Measurements from ENCODE around the gene FTO. TPM values are rescaled to one million over a fixed set of nuclear protein-coding genes. Genes with fewer than 3 reads are reported as not detected.

The FTO gene
- total and polyA plus RNA-seq, 2 of the 13 experiments (the other 11 are each of a cell fraction or from before 2014, with no cell fraction given) = 41.6 to 55.8 TPM

DNA sequence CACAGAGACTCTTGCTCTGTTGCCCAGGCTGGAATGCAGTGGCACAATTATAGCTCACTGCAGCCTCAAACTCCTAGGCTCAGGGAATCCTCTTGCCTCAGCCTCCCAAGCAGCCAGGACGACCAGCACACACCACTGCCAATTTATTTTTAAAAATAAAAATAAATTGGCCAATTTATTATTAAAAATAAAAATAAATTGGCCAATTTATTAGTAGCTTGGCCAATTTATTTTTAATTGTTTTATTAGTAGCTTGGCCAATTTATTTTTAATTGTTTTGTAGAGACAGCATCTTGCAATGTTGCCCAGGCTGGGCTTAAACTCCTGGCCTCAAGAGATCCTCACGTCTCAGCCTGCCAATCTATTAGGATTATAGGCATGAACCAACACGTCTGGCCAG lies 184.3 kb downstream of the FTO start:
- BruUV-seq (replicated peaks) = no TSS peak
- no peaks in the 10 kb centered on the region for H3K79me2 ChIP-seq (ENCODE audit: insufficient read depth, low read length)
- no peaks in the 10 kb centered on the region for H3K27me3 ChIP-seq (ENCODE audit: control insufficient read depth in 1 of 2, insufficient read depth in 2 of 2, low read length in 2 of 2)
- ChIA-PET POLR2A (no interaction called here), CTCF (ENCODE audit: low intra/inter-chr PET ratio, low total read pairs) (no interaction called here)
- H3K4me2 ChIP-seq (ENCODE audit: low read depth, low read length) = no peak overlapping the region
- TF ChIP-seq ZBTB33 (CRISPR knock-in tag; IDR thresholded peaks at IDR 0.05) = no peak
- no peak for TF ChIP-seq U2AF2 (IDR thresholded peaks at IDR 0.05; ENCODE audit: low read depth, low read length)
- no peak for TF ChIP-seq ZNF3 (CRISPR knock-in tag; IDR thresholded peaks at IDR 0.05)
- no peak for TF ChIP-seq GATAD1 (CRISPR knock-in tag; IDR thresholded peaks at IDR 0.05)
- TF ChIP-seq ZNF788 (CRISPR knock-in tag; IDR thresholded peaks at IDR 0.05; ENCODE audit: borderline replicate concordance) = no peak
- no peak for TF ChIP-seq ELF1 (CRISPR knock-in tag; IDR thresholded peaks at IDR 0.05)
- no peak for TF ChIP-seq E2F2 (CRISPR knock-in tag; IDR thresholded peaks at IDR 0.05; ENCODE audit: borderline replicate concordance)
- no peak for TF ChIP-seq ZNF556 (CRISPR knock-in tag; IDR thresholded peaks at IDR 0.05; ENCODE audit: borderline replicate concordance)
- no peak for TF ChIP-seq PHB2 (IDR thresholded peaks at IDR 0.05; ENCODE audit: partially characterized antibody)
- no peak for TF ChIP-seq PITX1 (CRISPR knock-in tag; IDR thresholded peaks at IDR 0.05)
- TF ChIP-seq, protein P1, sequence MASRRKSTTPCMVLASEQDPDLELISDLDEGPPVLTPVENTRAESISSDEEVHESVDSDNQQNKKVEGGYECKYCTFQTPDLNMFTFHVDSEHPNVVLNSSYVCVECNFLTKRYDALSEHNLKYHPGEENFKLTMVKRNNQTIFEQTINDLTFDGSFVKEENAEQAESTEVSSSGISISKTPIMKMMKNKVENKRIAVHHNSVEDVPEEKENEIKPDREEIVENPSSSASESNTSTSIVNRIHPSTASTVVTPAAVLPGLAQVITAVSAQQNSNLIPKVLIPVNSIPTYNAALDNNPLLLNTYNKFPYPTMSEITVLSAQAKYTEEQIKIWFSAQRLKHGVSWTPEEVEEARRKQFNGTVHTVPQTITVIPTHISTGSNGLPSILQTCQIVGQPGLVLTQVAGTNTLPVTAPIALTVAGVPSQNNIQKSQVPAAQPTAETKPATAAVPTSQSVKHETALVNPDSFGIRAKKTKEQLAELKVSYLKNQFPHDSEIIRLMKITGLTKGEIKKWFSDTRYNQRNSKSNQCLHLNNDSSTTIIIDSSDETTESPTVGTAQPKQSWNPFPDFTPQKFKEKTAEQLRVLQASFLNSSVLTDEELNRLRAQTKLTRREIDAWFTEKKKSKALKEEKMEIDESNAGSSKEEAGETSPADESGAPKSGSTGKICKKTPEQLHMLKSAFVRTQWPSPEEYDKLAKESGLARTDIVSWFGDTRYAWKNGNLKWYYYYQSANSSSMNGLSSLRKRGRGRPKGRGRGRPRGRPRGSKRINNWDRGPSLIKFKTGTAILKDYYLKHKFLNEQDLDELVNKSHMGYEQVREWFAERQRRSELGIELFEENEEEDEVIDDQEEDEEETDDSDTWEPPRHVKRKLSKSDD (CRISPR knock-in tag; IDR thresholded peaks at IDR 0.05; ENCODE audit: low read depth) = no peak
- TF ChIP-seq ZNF383 (CRISPR knock-in tag; IDR thresholded peaks at IDR 0.05; ENCODE audit: borderline replicate concordance) = no peak
- no peak for TF ChIP-seq SMYD3 (CRISPR knock-in tag; IDR thresholded peaks at IDR 0.05)
- no peak for TF ChIP-seq ZNF10 (CRISPR knock-in tag; IDR thresholded peaks at IDR 0.05; ENCODE audit: borderline replicate concordance, low read depth)
- no peak for TF ChIP-seq ZNF335 (CRISPR knock-in tag; IDR thresholded peaks at IDR 0.05)
- no peak for TF ChIP-seq ZNF749 (CRISPR knock-in tag; IDR thresholded peaks at IDR 0.05; ENCODE audit: borderline replicate concordance)
- WGBS (ENCODE audit: low lambda C conversion rate) = 98% methylated on average over 3 of the region's 3 CpGs
- H3K9ac ChIP-seq (ENCODE audit: insufficient read depth, low read depth, low read length) = no peak overlapping the region
- no peak overlapping the region for H2AFZ ChIP-seq (ENCODE audit: low read length)
- DNase-seq (ENCODE audit: low spot score) (no peak), FAIRE-seq (no peak), ATAC-seq (no peak)
- H3K9me3 ChIP-seq (ENCODE audit: low read length) = no peaks in the 10 kb centered on the region
- in situ Hi-C loops (cut with HindIII; ENCODE audit: extremely low pct_ligation_motif_present, low pct_unique_long_range_greater_than_20kb) (no loop called here), intact Hi-C loops (cut with micrococcal nuclease; ENCODE audit: unreplicated experiment) (loop anchor here (10.0 kb wide), 1 partner anchor 333 kb away; no protein-coding TSS in a partner anchor)
- H3K36me3 ChIP-seq (replicated peaks in 1 of 2; ENCODE audit: control insufficient read depth in 1 of 2, insufficient read depth in 2 of 2, low read length in 2 of 2) = peaks cover 5 to 12% of the 10 kb centered on the region in 2 experiments; a peak in 4 of 5 replicates
- no peak overlapping the region for H3K27ac ChIP-seq (ENCODE audit: extremely low read length, insufficient read depth, low read length)
- no peaks in the 10 kb centered on the region for H4K20me1 ChIP-seq (ENCODE audit: insufficient read depth, low read length)
- H3K4me3 ChIP-seq (replicated peaks in 1 of 3; ENCODE audit: insufficient read depth in 1 of 3, low read depth in 2 of 3, low read length in 3 of 3) = no peak overlapping the region
- peaks cover 17% of the 10 kb centered on the region for H3K4me1 ChIP-seq (ENCODE audit: insufficient read depth, low read length)
